ENCODE results near the gene FAIM2.

FAIM2 gene

DNA sequence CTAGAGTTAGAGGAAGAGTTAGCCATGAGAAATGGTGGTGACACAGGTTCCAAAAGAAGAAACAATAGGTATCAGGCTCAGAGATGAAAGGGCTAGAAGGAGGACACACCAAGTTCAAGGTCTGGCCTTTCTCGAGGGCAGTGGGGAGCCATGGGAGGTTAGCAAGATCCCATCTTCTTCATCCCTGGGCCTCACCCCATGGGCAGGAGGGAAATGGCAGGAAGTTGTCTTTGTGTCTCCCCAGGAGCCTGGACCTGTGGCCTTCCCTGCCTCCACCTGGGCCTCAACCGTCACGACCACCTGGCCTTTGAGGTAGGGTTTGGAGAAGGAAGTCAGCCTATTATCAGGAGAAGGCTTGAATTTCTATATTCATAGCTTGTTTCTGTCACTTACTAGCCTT is 41.0 kb upstream of the FAIM2 start:
- no peak for DNase-seq (ENCODE audit: low read depth in 1 of 2, low spot score in 1 of 2)
- Histone ChIP-seq H3K27me3 (ENCODE audit: insufficient read depth, poor library complexity, severe bottlenecking) (no peaks in the 10 kb centered on the region), H3K4me3 (replicated peaks; ENCODE audit: insufficient read depth, low read length) (no peak overlapping the region), H3K27ac (replicated peaks) (no peak overlapping the region)
- TF ChIP-seq, protein P1, sequence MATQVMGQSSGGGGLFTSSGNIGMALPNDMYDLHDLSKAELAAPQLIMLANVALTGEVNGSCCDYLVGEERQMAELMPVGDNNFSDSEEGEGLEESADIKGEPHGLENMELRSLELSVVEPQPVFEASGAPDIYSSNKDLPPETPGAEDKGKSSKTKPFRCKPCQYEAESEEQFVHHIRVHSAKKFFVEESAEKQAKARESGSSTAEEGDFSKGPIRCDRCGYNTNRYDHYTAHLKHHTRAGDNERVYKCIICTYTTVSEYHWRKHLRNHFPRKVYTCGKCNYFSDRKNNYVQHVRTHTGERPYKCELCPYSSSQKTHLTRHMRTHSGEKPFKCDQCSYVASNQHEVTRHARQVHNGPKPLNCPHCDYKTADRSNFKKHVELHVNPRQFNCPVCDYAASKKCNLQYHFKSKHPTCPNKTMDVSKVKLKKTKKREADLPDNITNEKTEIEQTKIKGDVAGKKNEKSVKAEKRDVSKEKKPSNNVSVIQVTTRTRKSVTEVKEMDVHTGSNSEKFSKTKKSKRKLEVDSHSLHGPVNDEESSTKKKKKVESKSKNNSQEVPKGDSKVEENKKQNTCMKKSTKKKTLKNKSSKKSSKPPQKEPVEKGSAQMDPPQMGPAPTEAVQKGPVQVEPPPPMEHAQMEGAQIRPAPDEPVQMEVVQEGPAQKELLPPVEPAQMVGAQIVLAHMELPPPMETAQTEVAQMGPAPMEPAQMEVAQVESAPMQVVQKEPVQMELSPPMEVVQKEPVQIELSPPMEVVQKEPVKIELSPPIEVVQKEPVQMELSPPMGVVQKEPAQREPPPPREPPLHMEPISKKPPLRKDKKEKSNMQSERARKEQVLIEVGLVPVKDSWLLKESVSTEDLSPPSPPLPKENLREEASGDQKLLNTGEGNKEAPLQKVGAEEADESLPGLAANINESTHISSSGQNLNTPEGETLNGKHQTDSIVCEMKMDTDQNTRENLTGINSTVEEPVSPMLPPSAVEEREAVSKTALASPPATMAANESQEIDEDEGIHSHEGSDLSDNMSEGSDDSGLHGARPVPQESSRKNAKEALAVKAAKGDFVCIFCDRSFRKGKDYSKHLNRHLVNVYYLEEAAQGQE (IDR thresholded peaks at IDR 0.05; ENCODE audit: insufficient replicate concordance, low read depth), result no peak
- TF ChIP-seq, protein P2, sequence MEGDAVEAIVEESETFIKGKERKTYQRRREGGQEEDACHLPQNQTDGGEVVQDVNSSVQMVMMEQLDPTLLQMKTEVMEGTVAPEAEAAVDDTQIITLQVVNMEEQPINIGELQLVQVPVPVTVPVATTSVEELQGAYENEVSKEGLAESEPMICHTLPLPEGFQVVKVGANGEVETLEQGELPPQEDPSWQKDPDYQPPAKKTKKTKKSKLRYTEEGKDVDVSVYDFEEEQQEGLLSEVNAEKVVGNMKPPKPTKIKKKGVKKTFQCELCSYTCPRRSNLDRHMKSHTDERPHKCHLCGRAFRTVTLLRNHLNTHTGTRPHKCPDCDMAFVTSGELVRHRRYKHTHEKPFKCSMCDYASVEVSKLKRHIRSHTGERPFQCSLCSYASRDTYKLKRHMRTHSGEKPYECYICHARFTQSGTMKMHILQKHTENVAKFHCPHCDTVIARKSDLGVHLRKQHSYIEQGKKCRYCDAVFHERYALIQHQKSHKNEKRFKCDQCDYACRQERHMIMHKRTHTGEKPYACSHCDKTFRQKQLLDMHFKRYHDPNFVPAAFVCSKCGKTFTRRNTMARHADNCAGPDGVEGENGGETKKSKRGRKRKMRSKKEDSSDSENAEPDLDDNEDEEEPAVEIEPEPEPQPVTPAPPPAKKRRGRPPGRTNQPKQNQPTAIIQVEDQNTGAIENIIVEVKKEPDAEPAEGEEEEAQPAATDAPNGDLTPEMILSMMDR (IDR thresholded peaks at IDR 0.05; ENCODE audit: insufficient read depth, low read length), result no peak

DNA sequence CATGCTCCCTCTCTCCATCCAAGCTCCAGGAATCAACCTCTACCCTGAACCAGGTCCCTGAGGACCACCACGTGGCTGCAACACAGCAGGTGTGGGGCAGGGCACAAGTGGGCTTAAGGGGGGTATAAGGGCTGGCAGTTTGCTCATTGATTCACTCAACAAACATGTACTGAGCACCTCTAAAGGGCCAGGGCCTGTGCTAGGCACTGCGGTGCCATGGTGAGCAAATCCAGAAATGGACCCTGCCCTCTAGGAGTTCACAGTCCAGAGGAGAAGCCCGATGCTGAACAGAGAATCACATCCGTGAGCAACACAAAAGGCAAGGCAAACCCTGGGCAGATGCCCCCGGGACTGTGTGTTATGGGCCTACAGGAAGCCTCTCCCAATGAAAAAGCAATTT is 40.3 kb upstream of the FAIM2 start:
- no peak for DNase-seq (ENCODE audit: low read depth in 1 of 2, low spot score in 1 of 2)
- TF ChIP-seq, protein P1 (IDR thresholded peaks at IDR 0.05; ENCODE audit: insufficient replicate concordance, low read depth), result no peak
- TF ChIP-seq POLR2AphosphoS5 (IDR thresholded peaks at IDR 0.05; ENCODE audit: low read depth) (no peak), GABPA (IDR thresholded peaks at IDR 0.05; ENCODE audit: low read depth) (no peak), SPI1 (IDR thresholded peaks at IDR 0.05; ENCODE audit: borderline replicate concordance, low read depth) (no peak)
- TF ChIP-seq, protein P2 (IDR thresholded peaks at IDR 0.05; ENCODE audit: insufficient read depth, low read length), result no peak
- no peak overlapping the region for H3K4me3 ChIP-seq (replicated peaks; ENCODE audit: insufficient read depth, low read length)
- no peaks in the 10 kb centered on the region for H3K27me3 ChIP-seq (ENCODE audit: insufficient read depth, poor library complexity, severe bottlenecking)
- no peak overlapping the region for H3K27ac ChIP-seq (replicated peaks)

DNA sequence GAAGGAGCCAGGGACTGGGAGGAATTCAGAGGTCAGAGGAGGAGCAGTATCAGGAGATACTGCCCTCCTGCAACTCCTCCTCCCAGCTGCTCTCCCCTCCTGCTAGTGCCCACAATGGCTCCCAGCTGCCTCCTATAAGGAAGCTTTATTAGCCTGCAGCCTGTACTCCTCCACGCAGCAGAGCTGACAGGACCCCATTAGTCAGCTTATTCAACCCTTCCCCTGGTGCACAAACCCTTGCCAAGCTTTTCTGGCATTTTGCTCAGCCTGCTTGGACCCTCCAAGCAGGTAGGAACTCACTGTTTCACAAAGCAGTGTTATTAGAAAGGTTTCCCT is 39.9 kb upstream of the FAIM2 start:
- TF ChIP-seq, protein P2 (IDR thresholded peaks at IDR 0.05; ENCODE audit: insufficient read depth, low read length), result no peak
- TF ChIP-seq, protein P1 (IDR thresholded peaks at IDR 0.05; ENCODE audit: insufficient replicate concordance, low read depth), result no peak
- TF ChIP-seq GABPA (IDR thresholded peaks at IDR 0.05; ENCODE audit: low read depth) (no peak), SPI1 (IDR thresholded peaks at IDR 0.05; ENCODE audit: borderline replicate concordance, low read depth) (no peak), POLR2AphosphoS5 (IDR thresholded peaks at IDR 0.05; ENCODE audit: low read depth) (no peak)
- no peak for DNase-seq (ENCODE audit: low read depth in 1 of 2, low spot score in 1 of 2)

More for the DNA sequence above, 39.9 kb upstream of the FAIM2 start:
- H3K27me3 ChIP-seq (ENCODE audit: insufficient read depth, poor library complexity, severe bottlenecking), result no peaks in the 10 kb centered on the region
- H3K4me3 ChIP-seq (replicated peaks; ENCODE audit: insufficient read depth, low read length), result no peak overlapping the region
- H3K27ac ChIP-seq (replicated peaks), result no peak overlapping the region
